Omental fat pad (tissue), 4 donors: ENCODE data around the gene HEATR9. TPM values are rescaled to one million over a fixed set of nuclear protein-coding genes. Genes with fewer than 3 reads are reported as not detected.

Experiments
- ATAC-seq: fragments of 150-250 bp; one replicate; pipeline ENCODE4 v1.9.1; 2016; ENCODE audit warnings: mild to moderate bottlenecking, moderate library complexity; ENCODE audit not compliant: low FRiP score
- DNase-seq: peaks from one replicate; pipeline ENCODE4 v3.0.0-alpha.2; 2019; ENCODE audit warnings: low spot score
- CTCF ChIP-seq, 3 donors: fragments of 450-650 bp; IDR thresholded peaks; one replicate each; pipeline ENCODE4 v1.5.1; 2016 to 2017; ENCODE audit warnings: antibody characterized with exemption in 3 of 3, mild to moderate bottlenecking in 3 of 3, moderate library complexity in 2 of 3
- total RNA-seq, 4 donors: library from RNA; depleted of rRNA; stranded (reverse); fragments of >200 nt; gene quantifications; one replicate each; pipeline ENCODE4 v1.1.0, GENCODE V29; 2016

The HEATR9 gene
- total RNA-seq, 4 donors from 2014 or later, result not detected

DNA sequence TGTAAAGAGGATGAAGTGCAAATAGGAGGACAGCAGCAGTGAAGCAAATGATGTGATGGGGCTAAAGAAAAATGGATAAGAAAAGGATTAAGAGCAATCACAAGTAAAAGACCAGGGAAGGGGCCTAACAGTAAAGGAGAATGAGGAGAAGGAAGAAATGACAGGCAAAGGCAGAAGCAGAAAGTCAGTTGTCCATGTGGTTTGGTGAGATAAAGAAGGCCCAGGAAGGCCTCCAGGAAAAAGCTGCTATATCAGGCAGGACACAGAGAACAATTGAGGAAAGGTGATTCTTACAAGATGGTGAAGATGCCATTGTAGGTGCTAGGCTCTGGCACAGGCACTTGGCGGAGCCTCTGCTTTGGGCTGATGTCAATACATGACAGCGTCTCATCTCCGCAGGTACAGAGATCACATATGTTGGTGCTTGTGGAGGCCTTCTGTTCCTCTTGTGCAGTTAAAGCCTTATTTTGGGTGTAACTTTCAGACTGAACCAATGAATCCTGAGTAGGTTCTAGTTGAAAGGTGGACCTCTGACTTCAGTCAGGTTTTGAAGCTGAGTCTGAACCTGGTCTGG is 43.7 kb upstream of the HEATR9 start:
- TF ChIP-seq CTCF (IDR thresholded peaks at IDR 0.05), result no peak
- no peak for ATAC-seq

DNA sequence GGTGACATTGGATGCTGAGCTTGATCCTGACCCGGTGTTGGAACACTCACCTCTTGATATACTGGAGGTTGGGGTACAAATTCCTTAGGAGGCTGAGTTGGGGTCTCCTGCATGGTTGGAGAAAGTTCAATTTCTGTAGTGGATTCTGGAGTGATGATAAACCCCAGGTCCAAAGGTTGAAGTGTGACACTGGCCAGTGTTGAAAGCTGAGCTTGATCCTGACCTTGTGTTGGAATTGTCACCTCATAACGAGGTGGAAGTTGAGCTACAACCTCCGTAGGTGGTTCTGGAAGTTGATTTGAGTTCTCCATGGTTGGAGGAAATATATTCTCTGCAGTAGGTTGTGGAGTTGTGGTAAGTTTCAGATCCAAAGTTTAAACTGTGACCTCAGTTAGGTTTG is 40.7 kb upstream of the HEATR9 start:
- DNase-seq (no peak), ATAC-seq (no peak)
- no peak for TF ChIP-seq CTCF (IDR thresholded peaks at IDR 0.05)

More for the DNA sequence above, 43.7 kb upstream of the HEATR9 start:
- no peak for DNase-seq

DNA sequence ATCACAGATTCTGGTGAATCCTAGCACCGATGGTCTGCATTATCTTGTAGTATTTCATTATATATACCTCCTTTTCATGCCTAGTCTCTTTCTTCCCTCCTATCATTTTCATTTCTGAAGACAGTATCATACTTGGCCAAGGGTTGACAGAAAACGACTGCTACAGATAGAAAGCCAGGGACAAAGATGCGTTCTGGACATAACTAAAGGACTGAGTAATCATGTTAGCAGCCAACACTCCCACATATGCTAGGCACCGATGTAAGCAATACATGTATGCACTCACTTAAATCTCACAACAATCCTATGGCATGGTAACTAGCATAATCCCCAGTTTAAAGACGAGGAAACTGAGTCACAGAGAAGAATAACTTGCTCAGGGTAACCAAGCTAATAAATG is 39.0 kb upstream of the HEATR9 start:
- DNase-seq (no peak), ATAC-seq (no peak)
- TF ChIP-seq CTCF (IDR thresholded peaks at IDR 0.05), result no peak

DNA sequence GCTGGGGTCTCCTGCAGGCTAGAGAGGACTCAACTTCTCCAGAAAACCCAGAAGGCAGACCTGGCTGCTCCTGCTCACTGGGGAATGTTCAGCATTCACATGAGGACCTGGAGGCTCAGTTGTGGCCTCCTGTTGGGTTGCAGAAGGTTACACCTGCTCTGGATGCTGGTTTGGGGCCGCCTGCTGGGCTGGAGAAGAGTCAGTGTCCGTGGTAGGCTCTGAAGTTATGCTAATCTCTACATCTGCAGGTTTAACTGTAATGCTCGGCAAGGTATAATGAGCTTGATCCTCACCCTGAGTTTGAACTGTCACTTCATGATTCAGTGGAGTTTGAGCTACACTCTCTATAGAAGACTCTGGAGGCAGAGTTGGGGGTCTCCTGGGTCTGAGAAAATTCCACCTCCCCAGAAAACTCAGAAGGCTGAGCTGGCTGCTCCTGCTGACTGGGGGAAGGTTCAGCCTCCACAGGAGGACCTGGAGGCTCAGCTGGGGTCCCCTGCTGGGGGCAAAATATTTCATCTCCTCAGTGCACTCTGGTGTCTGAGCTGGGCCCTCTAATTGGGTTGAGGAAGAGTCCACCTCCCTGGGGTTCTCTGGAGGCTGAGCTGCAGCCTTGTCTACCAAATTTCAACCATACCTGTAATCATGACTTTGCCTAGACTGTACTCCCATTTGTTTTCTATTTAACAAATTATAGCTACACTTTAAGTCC is 38.4 kb upstream of the HEATR9 start:
- DNase-seq (no peak), ATAC-seq (no peak)
- no peak for TF ChIP-seq CTCF (IDR thresholded peaks at IDR 0.05)

DNA sequence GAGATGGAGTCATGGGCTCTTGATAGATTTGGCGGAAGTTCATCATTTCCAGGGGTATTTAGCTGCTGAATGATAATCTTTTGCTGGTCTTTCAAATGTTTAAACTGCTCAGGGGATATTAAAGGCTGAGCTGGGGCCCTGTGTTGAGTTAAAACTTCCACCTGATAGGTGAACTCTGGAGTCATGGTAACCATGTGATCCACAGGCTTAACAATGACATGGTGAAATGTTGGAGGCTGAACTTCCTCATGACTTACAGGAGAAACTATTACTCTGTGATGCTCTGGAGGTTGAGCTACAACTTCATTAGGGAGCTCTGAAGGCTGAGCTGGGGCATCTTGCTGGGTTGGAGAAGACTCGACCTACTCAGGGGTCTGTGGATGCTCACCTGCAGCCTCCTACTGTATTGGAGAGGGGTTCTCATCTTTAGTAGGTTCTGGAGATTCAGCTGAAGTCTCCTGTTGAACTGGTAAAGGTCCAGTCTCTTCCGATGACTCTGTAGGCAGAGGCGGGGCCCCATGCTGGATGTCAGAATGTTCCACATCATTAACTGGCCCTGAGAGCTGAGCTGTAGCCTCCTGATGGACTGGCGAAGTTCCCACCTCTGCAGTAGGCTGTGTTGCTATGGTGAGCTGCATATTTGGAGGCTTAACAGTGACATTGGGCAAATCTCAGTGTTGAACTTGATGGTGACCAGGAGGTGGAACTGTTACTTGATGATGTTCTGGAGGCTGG is 37.7 kb upstream of the HEATR9 start:
- no peak for ATAC-seq
- no peak for TF ChIP-seq CTCF (IDR thresholded peaks at IDR 0.05)
- DNase-seq, result no peak

- DNase-seq (no peak), ATAC-seq (no peak)
- no peak for TF ChIP-seq CTCF (IDR thresholded peaks at IDR 0.05)
Observed at GRCh38 chr17:35903451-35903850, 34.8 kb upstream of the HEATR9 start.
